Loucy (cell line): ENCODE data around the gene LMO7.

Experiments used
- H2AFZ ChIP-seq: fragments of 200-600 bp; sonication (generic); 2 replicates; pipeline ENCODE4 v1.6.0; 2016; ENCODE audit warnings: antibody characterized with exemption, mild to moderate bottlenecking, low read length, moderate library complexity
- H3F3A ChIP-seq: fragments of 200-600 bp; 2 replicates; pipeline ENCODE4 v1.6.0; 2016; ENCODE audit warnings: antibody characterized with exemption, low read depth, mild to moderate bottlenecking
- H3K27me3 ChIP-seq: fragments of 200-600 bp; sonication (generic); 2 replicates; pipeline ENCODE4 v1.6.1; 2014; ENCODE audit warnings: low read length, mild to moderate bottlenecking; ENCODE audit not compliant: insufficient read depth, poor library complexity, severe bottlenecking
- H3K36me3 ChIP-seq: fragments of 200-600 bp; sonication (generic); 2 replicates; pipeline ENCODE4 v1.6.1; 2016; ENCODE audit warnings: low read length; ENCODE audit not compliant: insufficient read depth
- H3K4me1 ChIP-seq: fragments of 200-600 bp; sonication (generic); 2 replicates; pipeline ENCODE4 v1.5.1; 2014; ENCODE audit warnings: low read length, mild to moderate bottlenecking; ENCODE audit not compliant: insufficient read depth, poor library complexity, severe bottlenecking
- H3K4me2 ChIP-seq: fragments of 200-600 bp; sonication (generic); 2 replicates; pipeline ENCODE4 v1.6.0; 2014; ENCODE audit warnings: antibody characterized with exemption, low read length, low read depth, mild to moderate bottlenecking; ENCODE audit not compliant: poor library complexity, severe bottlenecking
- H3K4me3 ChIP-seq: fragments of 200-600 bp; sonication (generic); 2 replicates; pipeline ENCODE4 v1.5.1; 2014; ENCODE audit warnings: low read length, mild to moderate bottlenecking, mixed read lengths; ENCODE audit not compliant: poor library complexity, severe bottlenecking
- H3K79me2 ChIP-seq: fragments of 200-600 bp; sonication (generic); 2 replicates; pipeline ENCODE4 v1.6.1; 2014; ENCODE audit warnings: low read length; ENCODE audit not compliant: insufficient read depth
- H3K9ac ChIP-seq: fragments of 200-600 bp; sonication (generic); 2 replicates; pipeline ENCODE4 v1.6.0; 2014; ENCODE audit warnings: mild to moderate bottlenecking, low read depth, low read length, moderate library complexity; ENCODE audit not compliant: poor library complexity, severe bottlenecking
- H3K9me2 ChIP-seq: fragments of 200-600 bp; sonication (generic); replicated peaks from 2 replicates; pipeline ENCODE4 v1.6.1; 2016; ENCODE audit warnings: low read depth, low read length, mixed read lengths
- H3K9me3 ChIP-seq: fragments of 200-600 bp; sonication (generic); 2 replicates; pipeline ENCODE4 v1.6.1; 2014; ENCODE audit warnings: mild to moderate bottlenecking, antibody characterized with exemption, low read length, low read depth; ENCODE audit not compliant: insufficient read depth
- H4K20me1 ChIP-seq: fragments of 200-600 bp; sonication (generic); 2 replicates; pipeline ENCODE4 v1.6.0; 2014; ENCODE audit warnings: antibody characterized with exemption, low read length, mild to moderate bottlenecking; ENCODE audit not compliant: insufficient read depth, poor library complexity, severe bottlenecking
- CTCF ChIP-seq: fragments of 200-600 bp; sonication (generic); conservative IDR thresholded peaks from 2 replicates; pipeline ENCODE4 v1.5.1; 2014; ENCODE audit warnings: mild to moderate bottlenecking, antibody characterized with exemption, low read length
- EZH2phosphoT487 ChIP-seq: fragments of 200-600 bp; IDR thresholded peaks from 2 replicates; pipeline ENCODE4 v1.6.1; 2018; ENCODE audit warnings: antibody characterized with exemption, mild to moderate bottlenecking, moderate library complexity, borderline replicate concordance

The LMO7 gene

GRCh38 chr13:75826391-75826790 lies 190.3 kb downstream of the LMO7 start:
- H3K4me2 ChIP-seq: no peak overlapping the region
- H3F3A ChIP-seq: no peaks in the 10 kb centered on the region
- H3K4me1 ChIP-seq: no peaks in the 10 kb centered on the region
- H2AFZ ChIP-seq: no peak overlapping the region
- peaks cover 5% of the 10 kb centered on the region; the same call in 1 of the 2 replicates for H3K36me3 ChIP-seq
- no peaks in the 10 kb centered on the region for H3K9me3 ChIP-seq
- H4K20me1 ChIP-seq: no peaks in the 10 kb centered on the region
- no peaks in the 10 kb centered on the region for H3K79me2 ChIP-seq
- no peak overlapping the region for H3K9ac ChIP-seq
- no peaks in the 10 kb centered on the region for H3K27me3 ChIP-seq
- TF ChIP-seq CTCF: no peak
- no peak for TF ChIP-seq EZH2phosphoT487
- no peak overlapping the region for H3K4me3 ChIP-seq
- no peaks in the 10 kb centered on the region for H3K9me2 ChIP-seq

- no peaks in the 10 kb centered on the region for H3K36me3 ChIP-seq
- no peaks in the 10 kb centered on the region for H3K27me3 ChIP-seq
- TF ChIP-seq EZH2phosphoT487 (no peak), CTCF (no peak)
- H3K79me2 ChIP-seq: no peaks in the 10 kb centered on the region
- H4K20me1 ChIP-seq: no peaks in the 10 kb centered on the region
- no peaks in the 10 kb centered on the region for H3K9me2 ChIP-seq
- H3F3A ChIP-seq: no peaks in the 10 kb centered on the region
- H3K4me1 ChIP-seq: no peaks in the 10 kb centered on the region
- no peaks in the 10 kb centered on the region for H3K9me3 ChIP-seq
- H3K4me2 ChIP-seq: no peak overlapping the region
- H2AFZ ChIP-seq: no peak overlapping the region
- H3K4me3 ChIP-seq: no peak overlapping the region
- H3K9ac ChIP-seq: no peak overlapping the region
These were observed 193.7 kb downstream of the LMO7 start for GRCh38 chr13:75829830-75830229.

GRCh38 chr13:75830842-75831241 lies 194.7 kb downstream of the LMO7 start:
- H3K4me2 ChIP-seq: no peak overlapping the region
- no peaks in the 10 kb centered on the region for H3K9me2 ChIP-seq
- H4K20me1 ChIP-seq: no peaks in the 10 kb centered on the region
- H3K4me1 ChIP-seq: no peaks in the 10 kb centered on the region
- no peak overlapping the region for H2AFZ ChIP-seq
- H3K27me3 ChIP-seq: no peaks in the 10 kb centered on the region
- H3K36me3 ChIP-seq: no peaks in the 10 kb centered on the region
- H3K4me3 ChIP-seq: no peak overlapping the region
- TF ChIP-seq EZH2phosphoT487: no peak
- no peak for TF ChIP-seq CTCF
- H3K9me3 ChIP-seq: no peaks in the 10 kb centered on the region
- no peaks in the 10 kb centered on the region for H3F3A ChIP-seq
- H3K79me2 ChIP-seq: no peaks in the 10 kb centered on the region
- no peak overlapping the region for H3K9ac ChIP-seq
